GM23338 (cell line): ENCODE results near the gene MECP2. TPM values are rescaled to one million over a fixed set of nuclear protein-coding genes. Genes with fewer than 3 reads are reported as not detected.

ENCODE experiments used
- ATAC-seq: fragments of 200-7000 bp; cut with Tn5 transposase; 3 replicates; pipeline ENCODE4 v1.9.1; 2020
- DNase-seq: peaks from one replicate; pipeline ENCODE4 v3.0.0-alpha.2; 2015; ENCODE audit warnings: low spot score
- H2AFZ ChIP-seq: fragments of 200-600 bp; sonication (generic); 2 replicates; pipeline ENCODE4 v1.8.0; 2016; ENCODE audit warnings: antibody characterized with exemption, mild to moderate bottlenecking, moderate library complexity
- H3F3A ChIP-seq: fragments of 200-600 bp; sonication (generic); replicated peaks from 2 replicates; pipeline ENCODE4 v1.8.0; 2017; ENCODE audit warnings: antibody characterized with exemption, mixed run types, low read depth
- H3K27ac ChIP-seq: fragments of 200-600 bp; sonication (generic); 2 replicates; pipeline ENCODE4 v1.6.1; 2016; ENCODE audit warnings: low read depth
- H3K27me3 ChIP-seq: fragments of 200-600 bp; sonication (generic); 2 replicates; pipeline ENCODE4 v1.8.0; 2016; ENCODE audit warnings: mild to moderate bottlenecking, mixed run types, moderate library complexity; ENCODE audit not compliant: insufficient read depth
- H3K36me3 ChIP-seq: fragments of 200-600 bp; sonication (generic); 2 replicates; pipeline ENCODE4 v1.8.0; 2016; ENCODE audit warnings: mild to moderate bottlenecking; ENCODE audit not compliant: insufficient read depth
- H3K4me1 ChIP-seq: fragments of 200-600 bp; sonication (generic); 2 replicates; pipeline ENCODE4 v1.8.0; 2016; ENCODE audit warnings: mild to moderate bottlenecking, moderate library complexity; ENCODE audit not compliant: insufficient read depth
- H3K4me2 ChIP-seq: fragments of 200-600 bp; sonication (generic); 2 replicates; pipeline ENCODE4 v1.7.1; 2017; ENCODE audit warnings: mixed run types
- H3K4me3 ChIP-seq: fragments of 200-600 bp; sonication (generic); 2 replicates; pipeline ENCODE4 v1.6.1; 2016; ENCODE audit warnings: mixed run types
- H3K79me2 ChIP-seq: fragments of 200-600 bp; sonication (generic); replicated peaks from 2 replicates; pipeline ENCODE4 v1.8.0; 2017; ENCODE audit warnings: mild to moderate bottlenecking; ENCODE audit not compliant: insufficient read depth
- H3K9me2 ChIP-seq: fragments of 200-600 bp; sonication (generic); 2 replicates; pipeline ENCODE4 v1.8.0; 2017; ENCODE audit not compliant: insufficient read depth
- H4K20me1 ChIP-seq: fragments of 200-600 bp; sonication (generic); replicated peaks from 2 replicates; pipeline ENCODE4 v1.8.0; 2017; ENCODE audit warnings: mild to moderate bottlenecking; ENCODE audit not compliant: insufficient read depth
- H3K27ac Mint-ChIP-seq: 2 replicates; pipeline ENCODE4 v1.8.0; 2020; ENCODE audit warnings: inconsistent platforms, mild to moderate bottlenecking, moderate library complexity, mixed read lengths
- H3K27me3 Mint-ChIP-seq: 3 replicates; pipeline ENCODE4 v1.8.0; 2022; ENCODE audit warnings: low read depth, mild to moderate bottlenecking, moderate library complexity, mixed read lengths, inconsistent platforms; ENCODE audit not compliant: insufficient read depth, poor library complexity
- H3K36me3 Mint-ChIP-seq: 3 replicates; pipeline ENCODE4 v1.8.0; 2021; ENCODE audit warnings: low read depth, mild to moderate bottlenecking, inconsistent platforms, moderate library complexity, mixed read lengths
- H3K4me1 Mint-ChIP-seq: 3 replicates; pipeline ENCODE4 v1.8.0; 2020; ENCODE audit warnings: mild to moderate bottlenecking, inconsistent platforms, mixed read lengths
- H3K4me3 Mint-ChIP-seq: 3 replicates; pipeline ENCODE4 v1.8.0; 2021; ENCODE audit warnings: moderate library complexity, mild to moderate bottlenecking, inconsistent platforms, mixed read lengths
- H3K9me3 Mint-ChIP-seq: 3 replicates; pipeline ENCODE4 v1.8.0; 2020; ENCODE audit warnings: moderate library complexity, mild to moderate bottlenecking, inconsistent platforms, mixed read lengths
- CREB1 ChIP-seq: fragments of 250-450 bp; sonication (Bioruptor Pico); IDR thresholded peaks from 2 replicates; pipeline ENCODE4 v1.5.0; 2020; ENCODE audit warnings: low read depth, mild to moderate bottlenecking, moderate library complexity
- CTCF ChIP-seq, 2 experiments: fragments of 200-600 bp in 1 of 2; sonication (generic) in 1 of 2; conservative IDR thresholded peaks; 2 replicates each; pipeline versions ENCODE4 v1.5.1 to v1.6.1; 2016 to 2017; ENCODE audit warnings: antibody characterized with exemption in 2 of 2, low read depth in 2 of 2, mild to moderate bottlenecking in 2 of 2, moderate library complexity in 1 of 2
- ETS1 ChIP-seq: IDR thresholded peaks from 2 replicates; pipeline ENCODE4 v1.6.1; 2016; ENCODE audit warnings: antibody characterized with exemption
- EZH2 ChIP-seq: fragments of 200-600 bp; sonication (generic); IDR thresholded peaks from one replicate; pipeline ENCODE4 v1.8.0; 2017; ENCODE audit warnings: antibody characterized with exemption, mild to moderate bottlenecking, low read depth; ENCODE audit not compliant: unreplicated experiment
- JUNB ChIP-seq: IDR thresholded peaks from one replicate; pipeline ENCODE4 v1.6.1; 2016; ENCODE audit warnings: antibody characterized with exemption; ENCODE audit not compliant: unreplicated experiment
- NANOG ChIP-seq: IDR thresholded peaks from 2 replicates; pipeline ENCODE4 v1.6.1; 2016; ENCODE audit warnings: antibody characterized with exemption, borderline replicate concordance
- ZNF114 ChIP-seq: fragments of 250-450 bp; sonication (Bioruptor Pico); IDR thresholded peaks from 2 replicates; pipeline ENCODE4 v1.5.0; 2020; ENCODE audit warnings: mild to moderate bottlenecking, moderate library complexity
- ZNF331 ChIP-seq: fragments of 250-450 bp; sonication (Bioruptor Pico); IDR thresholded peaks from 2 replicates; pipeline ENCODE4 v1.5.0; 2020; ENCODE audit warnings: low read depth, mild to moderate bottlenecking, moderate library complexity
- ZNF462 ChIP-seq: fragments of 250-450 bp; sonication (Bioruptor Pico); IDR thresholded peaks from 2 replicates; pipeline ENCODE4 v1.5.0; 2020; ENCODE audit warnings: mild to moderate bottlenecking, moderate library complexity
- polyA plus RNA-seq: library from polyadenylated mRNA; unstranded; fragments of >200 nt; fragmentation: Nextera tagmentation; extraction: Ambion mirVana; gene quantifications from 2 replicates; pipeline ENCODE4 v1.2.1, GENCODE V29; 2016
- total RNA-seq: library from RNA; depleted of rRNA; stranded (reverse); fragments of >200 nt; shearing (Covaris generic); gene quantifications from 2 replicates; pipeline ENCODE4 v1.2.3, GENCODE V29; 2014

The MECP2 gene
- total and polyA plus RNA-seq, 2 experiments from 2014 or later, result 27.7 to 32.7 TPM

GRCh38 chrX:154008521-154008920 lies 89.0 kb downstream of the MECP2 start (continued):
- no peak for TF ChIP-seq ZNF462
- TF ChIP-seq JUNB, result no peak
- TF ChIP-seq EZH2, result no peak
- no peak for TF ChIP-seq ZNF114
- TF ChIP-seq CTCF (conservative IDR thresholded peaks at IDR 0.05; ENCODE audit: low read depth in 2 of 2), result no peak
- no peak for TF ChIP-seq NANOG

GRCh38 chrX:154006947-154007346 lies 90.6 kb downstream of the MECP2 start:
- no peak overlapping the region for H2AFZ ChIP-seq
- peaks cover 13% of the 10 kb centered on the region; the same call in 2 of the 3 replicates for H3K36me3 Mint-ChIP-seq
- ATAC-seq, result no peak
- H3K9me2 ChIP-seq, result no peaks in the 10 kb centered on the region
- H4K20me1 ChIP-seq, result no peaks in the 10 kb centered on the region
- no peaks in the 10 kb centered on the region for H3F3A ChIP-seq
- H3K4me1 ChIP-seq, result no peaks in the 10 kb centered on the region
- H3K27ac Mint-ChIP-seq, result no peak overlapping the region
- no peaks in the 10 kb centered on the region for H3K79me2 ChIP-seq
- H3K9me3 Mint-ChIP-seq, result no peaks in the 10 kb centered on the region
- H3K4me1 Mint-ChIP-seq, result no peaks in the 10 kb centered on the region; the same call in 1 of the 3 replicates
- TF ChIP-seq ETS1, result no peak
- TF ChIP-seq ZNF114, result no peak
- no peak for TF ChIP-seq CREB1 (CRISPR knock-in tag)
- no peak for TF ChIP-seq ZNF331 (CRISPR knock-in tag)
- no peak overlapping the region for H3K27ac ChIP-seq
- H3K27me3 Mint-ChIP-seq, result peaks cover 4% of the 10 kb centered on the region
- H3K4me3 Mint-ChIP-seq, result no peak overlapping the region
- H3K36me3 ChIP-seq, result no peaks in the 10 kb centered on the region
- no peak overlapping the region for H3K4me3 ChIP-seq
- no peak for DNase-seq
- no peaks in the 10 kb centered on the region for H3K27me3 ChIP-seq
- H3K4me2 ChIP-seq, result no peak overlapping the region
